Activated CD8-positive, alpha-beta memory T cell treated with anti-CD3 and anti-CD28 coated beads, Interleukin-2, amount 10 ng/mL, durations not matched to agents 7 days and 5 days (primary cell): ENCODE data around the gene GUSB. TPM values are rescaled to one million over a fixed set of nuclear protein-coding genes. Genes with fewer than 3 reads are reported as not detected.

Experiments used
- ATAC-seq: fragments of 150-1000 bp; cut with Tn5 transposase; one replicate; pipeline ENCODE4 v1.10.0; 2021; ENCODE audit warnings: moderate library complexity
- CTCF ChIA-PET: fragments of 350-600 bp; sonication (Branson Sonifier 250); formaldehyde crosslinking; loops from one replicate; lab custom pipeline; 2021; ENCODE audit warnings: antibody characterized with exemption; lab: Charles Lee
- DNase-seq: peaks from one replicate; pipeline ENCODE4 v3.0.0-alpha.2; 2020
- H3K27ac Mint-ChIP-seq: one replicate; pipeline ENCODE4 v1.8.0; 2021; ENCODE audit warnings: mild to moderate bottlenecking, mixed read lengths
- H3K27me3 Mint-ChIP-seq: one replicate; pipeline ENCODE4 v1.8.0; 2021; ENCODE audit warnings: mixed read lengths
- H3K36me3 Mint-ChIP-seq: one replicate; pipeline ENCODE4 v1.8.0; 2021; ENCODE audit warnings: mild to moderate bottlenecking, mixed read lengths
- H3K4me1 Mint-ChIP-seq: one replicate; pipeline ENCODE4 v1.8.0; 2021; ENCODE audit warnings: mixed read lengths
- H3K4me3 Mint-ChIP-seq: one replicate; pipeline ENCODE4 v1.8.0; 2021; ENCODE audit warnings: mild to moderate bottlenecking, moderate library complexity, mixed read lengths
- H3K9me3 Mint-ChIP-seq: one replicate; pipeline ENCODE4 v1.8.0; 2022; ENCODE audit warnings: low read depth, mixed read lengths
- total RNA-seq, 2 experiments: library from RNA; stranded (reverse); gene quantifications; one replicate each; pipeline ENCODE4 v1.2.3, GENCODE V29; 2021

GUSB gene
- total RNA-seq, 2 experiments from 2014 or later, result 84.3 to 88.0 TPM

DNA sequence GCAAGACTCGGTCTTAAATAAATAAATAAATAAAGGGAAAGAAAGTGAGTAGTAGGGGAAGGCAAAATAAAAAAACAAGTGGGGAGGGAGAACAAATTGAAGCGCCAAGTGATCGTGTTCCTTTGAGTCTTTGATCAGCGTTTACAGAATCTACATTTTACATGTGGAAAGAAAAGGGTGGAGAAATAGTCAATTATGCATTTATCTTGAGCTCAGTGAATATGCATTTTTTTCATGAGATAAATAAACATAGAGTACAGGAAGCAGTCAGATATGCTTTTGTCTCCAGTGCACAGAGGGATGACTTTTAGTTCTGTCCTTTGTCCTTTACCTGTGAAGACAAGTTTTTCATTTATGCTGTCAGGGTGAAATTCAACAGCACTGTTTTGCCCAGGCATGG lies 6.1 kb upstream of the GUSB start:
- CTCF ChIA-PET, result no interaction called here
- H3K9me3 Mint-ChIP-seq, result no peaks in the 10 kb centered on the region
- H3K4me1 Mint-ChIP-seq, result peaks cover 2% of the 10 kb centered on the region
- DNase-seq (no peak), ATAC-seq (no peak)
- H3K27ac Mint-ChIP-seq, result no peak overlapping the region
- peaks cover 4% of the 10 kb centered on the region for H3K27me3 Mint-ChIP-seq
- H3K36me3 Mint-ChIP-seq, result no peaks in the 10 kb centered on the region
- no peak overlapping the region for H3K4me3 Mint-ChIP-seq

DNA sequence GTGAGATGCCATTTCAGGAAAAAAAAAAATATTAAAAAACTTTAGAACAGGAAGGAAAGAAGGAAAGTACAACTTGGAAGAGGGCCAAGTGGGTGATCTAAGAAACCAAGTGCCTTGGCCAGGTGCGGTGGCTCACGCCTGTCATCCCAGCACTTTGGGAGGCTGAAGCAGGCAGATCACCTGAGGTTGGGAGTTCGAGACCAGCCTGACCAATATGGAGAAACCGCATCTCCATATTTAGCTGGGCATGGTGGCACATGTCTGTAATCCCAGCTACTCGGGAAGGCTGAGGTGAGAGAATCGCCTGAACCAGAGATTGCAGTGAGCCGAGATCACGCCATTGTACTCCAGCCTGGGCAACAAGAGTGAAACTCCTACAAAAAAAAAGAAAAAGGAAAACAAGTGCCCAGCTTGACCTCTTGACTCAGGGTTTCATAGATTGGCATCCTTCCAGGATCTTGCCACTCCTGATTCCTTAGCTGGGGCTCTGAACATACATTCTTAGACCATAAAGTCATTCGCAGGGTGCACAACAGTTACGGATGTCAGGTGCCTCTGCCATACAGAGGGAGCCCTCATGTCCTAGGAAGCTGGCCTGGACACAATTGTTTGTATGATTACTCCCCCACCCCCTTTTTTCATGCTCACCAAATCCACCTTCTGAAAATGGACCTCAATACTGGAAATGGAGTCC lies 2.1 kb upstream of the GUSB start:
- DNase-seq (no peak), ATAC-seq (no peak)
- Mint-ChIP-seq H3K4me1 (peaks cover 8% of the 10 kb centered on the region), H3K27me3 (no peaks in the 10 kb centered on the region), H3K27ac (no peak overlapping the region), H3K36me3 (peaks cover 12% of the 10 kb centered on the region), H3K9me3 (no peaks in the 10 kb centered on the region), H3K4me3 (no peak overlapping the region)
- CTCF ChIA-PET, result no interaction called here

DNA sequence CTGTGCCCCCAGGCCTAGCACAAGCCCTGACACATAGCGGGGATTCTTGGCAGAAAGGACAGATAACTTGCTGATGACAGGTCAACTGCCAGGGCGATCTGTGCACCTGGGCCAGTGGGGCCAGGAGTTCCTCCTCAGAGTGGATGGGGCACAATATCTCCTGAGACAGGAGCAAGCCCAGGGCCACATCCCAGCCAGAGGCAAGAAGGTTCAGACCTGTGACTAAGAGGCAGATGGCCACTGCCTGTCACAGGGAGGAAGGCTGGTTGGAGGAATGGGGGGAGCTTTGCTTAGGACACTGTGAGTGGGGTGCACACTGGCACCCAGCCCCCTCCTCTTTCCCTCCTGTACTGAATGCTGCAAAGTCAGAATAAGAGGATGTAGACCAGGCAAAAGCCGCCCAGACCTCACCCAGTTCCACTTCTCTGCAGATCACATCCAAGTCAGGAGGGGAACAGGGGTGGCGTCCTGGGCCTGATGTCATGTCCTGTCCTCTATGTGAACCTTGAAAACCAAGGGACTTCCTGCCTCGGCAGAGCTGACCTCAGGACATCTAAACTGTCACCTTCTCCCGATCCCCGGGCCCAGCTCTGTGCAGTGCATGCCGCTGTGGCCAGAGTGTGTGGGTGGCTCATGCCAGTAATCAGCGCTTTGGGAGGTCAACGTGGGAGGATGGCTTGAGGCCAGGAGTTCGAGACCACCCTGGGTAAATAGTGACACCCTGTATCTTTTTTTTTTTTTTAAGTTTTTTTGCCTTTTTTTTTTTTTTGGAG lies 1.3 kb downstream of the GUSB start:
- H3K36me3 Mint-ChIP-seq, result peaks cover 21% of the 10 kb centered on the region
- ATAC-seq (peak; percentile 78), DNase-seq (peak; percentile 91)
- no peaks in the 10 kb centered on the region for H3K9me3 Mint-ChIP-seq
- peaks cover 6% of the 10 kb centered on the region for H3K4me1 Mint-ChIP-seq
- CTCF ChIA-PET, result interaction anchor here (0.7 to 1.8 kb wide), 2 partner anchors 229 to 974 kb away, joined by 3 to 8 read pairs; no protein-coding TSS in a partner anchor
- H3K27me3 Mint-ChIP-seq, result no peaks in the 10 kb centered on the region
- H3K4me3 Mint-ChIP-seq, result peak overlapping the region; percentile 86
- peak overlapping the region; percentile 99 for H3K27ac Mint-ChIP-seq

DNA sequence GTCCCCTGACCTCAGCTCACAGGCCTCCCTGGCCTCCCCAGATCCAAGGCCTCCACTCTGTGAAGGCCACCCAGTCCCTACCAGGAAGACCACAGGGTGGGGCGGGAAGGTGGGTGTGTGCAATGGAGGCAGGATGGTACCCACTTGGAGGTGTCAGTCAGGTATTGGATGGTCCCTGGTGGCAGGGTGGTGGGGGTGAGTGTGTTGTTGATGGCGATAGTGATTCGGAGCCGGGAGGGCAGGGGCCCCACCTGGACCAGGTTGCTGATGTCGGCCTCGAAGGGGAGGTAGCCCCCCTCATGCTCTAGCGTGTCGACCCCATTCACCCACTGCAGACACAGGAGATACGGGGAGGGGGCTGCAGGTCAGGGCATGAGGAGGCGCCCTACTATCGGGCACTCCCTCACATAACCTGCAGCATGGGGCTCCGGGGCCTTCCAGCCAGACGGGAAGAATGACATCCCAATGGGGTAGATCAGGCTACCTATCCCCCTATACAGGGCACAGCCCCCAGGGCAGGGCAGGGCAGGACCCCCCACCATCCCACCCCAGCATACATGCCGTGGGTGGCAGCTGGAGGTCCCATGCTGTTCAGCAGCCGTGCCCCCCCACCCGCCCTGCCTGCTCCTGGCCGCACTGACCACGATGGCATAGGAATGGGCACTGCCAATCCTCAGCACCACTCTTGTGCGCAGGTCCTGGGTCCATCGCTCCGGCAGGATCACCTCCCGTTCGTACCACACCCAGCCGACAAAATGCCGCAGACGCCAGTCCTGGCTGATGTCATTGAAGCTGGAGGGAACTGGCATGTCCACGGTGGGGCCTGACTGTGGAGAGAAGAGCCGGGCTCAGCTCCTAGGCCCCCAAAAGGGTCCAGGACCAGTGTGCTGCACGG lies 2.2 kb downstream of the GUSB start:
- Mint-ChIP-seq H3K27me3 (no peaks in the 10 kb centered on the region), H3K4me3 (peak overlapping the region; percentile 86), H3K27ac (peak overlapping the region; percentile 99), H3K4me1 (peaks cover 6% of the 10 kb centered on the region), H3K36me3 (peaks cover 21% of the 10 kb centered on the region), H3K9me3 (no peaks in the 10 kb centered on the region)
- no peak for DNase-seq
- CTCF ChIA-PET, result no interaction called here
- no peak for ATAC-seq

DNA sequence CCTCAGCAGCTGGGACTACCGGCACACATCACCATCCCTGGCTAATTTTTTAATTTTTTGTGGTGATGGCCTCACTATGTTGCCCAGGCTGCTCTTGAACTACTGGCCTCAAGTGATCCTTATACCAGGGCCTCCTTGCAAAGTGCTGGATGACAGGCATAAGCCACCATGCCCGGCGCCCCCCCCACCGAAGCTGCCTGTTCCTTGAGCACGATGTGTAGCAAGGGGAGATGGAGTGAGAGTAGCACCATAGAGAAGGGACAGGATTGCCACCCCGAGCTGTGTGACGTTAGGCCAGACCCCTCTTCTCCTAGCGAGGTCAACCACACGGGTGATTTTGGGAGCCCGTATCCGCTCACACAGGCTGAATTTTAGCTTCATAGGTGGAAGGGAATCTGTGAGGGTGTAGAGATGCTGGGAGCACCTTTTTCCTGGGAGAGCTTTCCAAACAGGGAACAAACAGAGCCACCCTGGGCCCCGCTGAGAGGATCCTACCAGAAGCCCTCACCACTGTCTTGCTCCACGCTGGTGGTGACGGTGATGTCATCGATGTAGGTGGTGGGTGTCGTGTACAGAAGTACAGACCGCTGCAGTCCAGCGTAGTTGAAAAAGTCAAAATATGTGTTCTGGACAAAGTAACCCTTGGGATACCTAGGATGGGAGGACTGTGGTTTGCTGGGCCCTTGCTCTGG lies 3.0 kb downstream of the GUSB start:
- Mint-ChIP-seq H3K27me3 (no peaks in the 10 kb centered on the region), H3K36me3 (peaks cover 26% of the 10 kb centered on the region), H3K4me1 (peaks cover 6% of the 10 kb centered on the region), H3K9me3 (no peaks in the 10 kb centered on the region), H3K27ac (no peak overlapping the region), H3K4me3 (no peak overlapping the region)
- ATAC-seq, result no peak
- CTCF ChIA-PET, result no interaction called here
- DNase-seq, result no peak

DNA sequence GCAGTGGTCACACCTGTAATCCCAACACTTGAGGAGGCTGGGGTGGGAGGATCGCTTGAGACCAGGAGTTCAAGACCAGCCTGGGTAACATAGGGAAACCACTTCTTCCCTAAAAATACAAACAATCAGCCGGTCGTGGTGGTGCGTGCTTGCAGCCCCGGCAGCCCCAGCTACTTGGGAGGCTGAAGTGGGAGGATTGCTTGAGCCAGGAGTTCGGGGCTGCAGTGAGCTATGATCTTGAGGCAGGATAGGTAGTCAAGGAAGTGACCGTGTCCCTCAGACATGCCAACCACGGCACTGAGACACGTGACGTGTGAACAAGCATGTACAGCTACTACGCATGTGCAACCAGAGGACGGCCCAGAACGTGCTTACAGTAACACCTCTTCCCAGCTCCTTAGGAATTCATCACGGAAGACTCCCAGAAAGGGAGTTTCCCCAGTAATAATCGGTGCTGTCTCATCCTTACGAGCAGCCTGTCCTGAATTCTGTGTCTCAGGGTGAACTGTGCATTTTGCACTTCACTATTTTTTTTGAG lies 5.3 kb downstream of the GUSB start:
- ATAC-seq, result no peak
- Mint-ChIP-seq H3K27me3 (no peaks in the 10 kb centered on the region), H3K36me3 (peaks cover 41% of the 10 kb centered on the region), H3K4me1 (peaks cover 6% of the 10 kb centered on the region), H3K4me3 (no peak overlapping the region), H3K9me3 (no peaks in the 10 kb centered on the region), H3K27ac (no peak overlapping the region)
- CTCF ChIA-PET, result no interaction called here
- DNase-seq, result no peak

DNA sequence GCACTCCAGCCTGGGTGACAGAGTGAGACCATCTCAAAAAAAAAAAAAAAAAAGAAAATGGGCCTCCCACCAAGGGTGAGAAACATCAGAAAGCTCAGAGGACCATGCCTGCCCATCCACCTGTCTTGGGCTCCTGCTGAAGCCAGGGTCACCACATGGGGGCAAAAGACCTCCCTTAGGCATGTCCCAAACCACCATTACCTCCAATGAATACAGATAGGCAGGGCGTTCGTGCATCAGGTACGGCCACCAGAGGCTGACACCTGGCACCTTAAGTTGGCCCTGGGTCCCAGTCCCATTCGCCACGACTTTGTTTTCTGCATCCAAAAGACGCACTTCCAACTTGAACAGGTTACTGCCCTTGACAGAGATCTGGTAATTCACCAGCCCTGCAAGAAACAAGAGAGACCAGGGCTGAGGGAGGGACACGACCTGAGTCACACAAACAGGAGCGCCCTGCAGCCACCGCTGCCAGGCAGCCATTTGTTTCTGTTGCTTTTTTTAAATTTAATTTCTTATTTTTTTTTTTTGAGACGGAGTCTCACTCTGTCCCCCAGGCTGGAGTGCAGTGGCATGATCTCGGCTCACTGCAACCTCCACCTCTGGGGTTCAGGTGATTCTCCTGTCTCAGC lies 6.1 kb downstream of the GUSB start:
- H3K36me3 Mint-ChIP-seq, result peaks cover 44% of the 10 kb centered on the region
- CTCF ChIA-PET, result no interaction called here

DNA sequence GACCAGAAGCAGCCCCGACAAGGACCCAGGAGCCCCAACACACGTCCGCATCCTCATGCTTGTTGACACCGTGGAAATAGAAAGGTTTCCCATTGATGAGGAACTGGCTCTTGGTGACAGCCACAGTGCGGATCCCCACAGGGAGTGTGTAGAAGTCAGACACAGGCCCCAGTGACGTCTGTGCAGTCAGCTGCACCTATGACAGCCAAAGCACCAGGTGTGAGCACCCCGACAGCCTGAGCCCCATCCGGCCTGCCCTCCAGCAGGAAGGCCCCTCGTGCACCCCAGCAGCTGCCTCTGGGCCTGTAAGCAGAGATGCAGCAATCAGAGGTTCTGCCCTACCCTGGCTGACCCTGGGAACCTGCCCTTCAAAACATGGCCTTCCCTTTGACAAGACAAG lies 7.1 kb downstream of the GUSB start:
- no peak overlapping the region for H3K27ac Mint-ChIP-seq
- no peak for DNase-seq
- CTCF ChIA-PET, result no interaction called here
- H3K4me3 Mint-ChIP-seq, result no peak overlapping the region
- ATAC-seq, result no peak
- H3K36me3 Mint-ChIP-seq, result peaks cover 44% of the 10 kb centered on the region
- H3K27me3 Mint-ChIP-seq, result no peaks in the 10 kb centered on the region
- H3K9me3 Mint-ChIP-seq, result no peaks in the 10 kb centered on the region
- H3K4me1 Mint-ChIP-seq, result no peaks in the 10 kb centered on the region

More for the DNA sequence above, 6.1 kb downstream of the GUSB start:
- peaks cover 5% of the 10 kb centered on the region for H3K4me1 Mint-ChIP-seq
- H3K9me3 Mint-ChIP-seq, result no peaks in the 10 kb centered on the region
- ATAC-seq, result no peak
- no peak for DNase-seq
- H3K27me3 Mint-ChIP-seq, result no peaks in the 10 kb centered on the region
- H3K27ac Mint-ChIP-seq, result no peak overlapping the region
- no peak overlapping the region for H3K4me3 Mint-ChIP-seq

DNA sequence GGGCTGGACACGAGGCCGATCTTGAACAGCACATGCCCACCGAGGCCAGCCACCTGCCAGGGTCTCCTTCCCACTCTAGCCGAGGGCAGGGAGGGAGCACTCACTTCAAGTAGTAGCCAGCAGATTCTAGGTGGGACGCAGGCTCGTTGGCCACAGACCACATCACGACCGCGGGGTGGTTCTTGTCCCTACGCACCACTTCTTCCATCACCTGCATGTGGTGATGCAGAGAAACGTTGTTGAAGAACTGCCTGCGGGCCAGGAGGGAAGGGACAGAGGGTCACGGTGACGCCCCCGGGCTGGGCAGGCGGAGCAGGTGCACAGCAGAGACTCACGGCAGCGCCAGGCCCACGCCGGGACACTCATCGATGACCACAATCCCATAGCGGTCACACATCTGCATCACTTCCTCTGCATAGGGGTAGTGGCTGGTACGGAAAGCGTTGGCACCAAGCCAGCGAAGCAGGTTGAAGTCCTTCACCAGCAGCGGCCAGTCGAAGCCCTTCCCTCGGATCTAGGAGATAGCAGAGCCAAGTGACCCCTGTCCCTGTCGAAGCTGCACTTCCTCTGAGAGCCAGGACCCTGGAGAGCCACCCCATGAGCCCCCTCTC lies 7.7 kb downstream of the GUSB start:
- Mint-ChIP-seq H3K9me3 (no peaks in the 10 kb centered on the region), H3K27ac (no peak overlapping the region), H3K36me3 (peaks cover 45% of the 10 kb centered on the region), H3K4me3 (no peak overlapping the region), H3K27me3 (no peaks in the 10 kb centered on the region), H3K4me1 (no peaks in the 10 kb centered on the region)
- CTCF ChIA-PET, result no interaction called here
- DNase-seq (no peak), ATAC-seq (no peak)

DNA sequence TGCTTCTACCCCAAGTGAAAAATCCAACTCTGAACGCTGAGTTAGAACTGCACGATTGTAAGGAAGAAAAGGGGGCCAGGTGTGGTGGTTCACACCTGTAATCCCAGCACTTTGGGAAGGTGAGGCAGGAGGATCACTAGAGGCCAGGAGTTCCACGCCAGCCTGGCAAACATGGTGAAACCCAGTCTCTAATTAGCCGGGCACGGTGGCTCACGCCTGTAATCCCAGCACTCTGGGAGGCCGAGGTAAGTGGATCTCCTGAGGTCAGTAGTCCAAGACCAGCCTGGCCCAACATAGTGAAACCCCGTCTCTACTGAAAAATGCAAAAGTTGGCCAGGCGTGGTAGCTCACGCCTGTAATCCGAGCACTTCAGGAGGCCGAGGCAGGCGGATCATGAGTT lies 9.0 kb downstream of the GUSB start:
- DNase-seq (no peak), ATAC-seq (no peak)
- CTCF ChIA-PET, result no interaction called here
- Mint-ChIP-seq H3K4me1 (no peaks in the 10 kb centered on the region), H3K9me3 (no peaks in the 10 kb centered on the region), H3K27me3 (no peaks in the 10 kb centered on the region), H3K36me3 (peaks cover 46% of the 10 kb centered on the region), H3K4me3 (no peak overlapping the region), H3K27ac (no peak overlapping the region)

DNA sequence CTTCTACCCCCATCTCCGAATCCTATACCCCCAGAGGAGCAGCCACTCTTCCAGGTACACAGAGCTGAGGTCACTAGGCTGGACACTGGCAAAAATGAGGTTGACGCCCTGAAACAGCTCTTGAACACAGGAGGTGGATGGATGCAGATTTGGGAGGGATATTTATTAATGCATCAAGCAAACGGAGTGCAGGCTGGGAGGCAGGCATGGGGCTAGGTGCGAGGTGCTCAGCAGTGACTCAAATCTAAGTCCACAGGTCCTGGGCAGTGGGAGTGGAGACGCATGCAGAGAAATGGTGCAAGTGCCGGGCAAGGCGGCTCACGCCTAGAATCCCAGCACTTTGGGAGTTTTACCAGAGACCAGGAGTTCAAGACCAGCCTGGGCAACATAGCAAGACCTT lies 11.0 kb downstream of the GUSB start:
- peaks cover 59% of the 10 kb centered on the region for H3K36me3 Mint-ChIP-seq

More for the DNA sequence above, 11.0 kb downstream of the GUSB start:
- CTCF ChIA-PET, result interaction anchor here (0.9 kb wide), 1 partner anchor 19 kb away, joined by 4 read pairs; no protein-coding TSS in a partner anchor
- Mint-ChIP-seq H3K4me1 (no peaks in the 10 kb centered on the region), H3K27me3 (no peaks in the 10 kb centered on the region), H3K4me3 (no peak overlapping the region), H3K27ac (no peak overlapping the region), H3K9me3 (no peaks in the 10 kb centered on the region)
- ATAC-seq (no peak), DNase-seq (no peak)
